ENCODE results near the gene TOE1.

DNA sequence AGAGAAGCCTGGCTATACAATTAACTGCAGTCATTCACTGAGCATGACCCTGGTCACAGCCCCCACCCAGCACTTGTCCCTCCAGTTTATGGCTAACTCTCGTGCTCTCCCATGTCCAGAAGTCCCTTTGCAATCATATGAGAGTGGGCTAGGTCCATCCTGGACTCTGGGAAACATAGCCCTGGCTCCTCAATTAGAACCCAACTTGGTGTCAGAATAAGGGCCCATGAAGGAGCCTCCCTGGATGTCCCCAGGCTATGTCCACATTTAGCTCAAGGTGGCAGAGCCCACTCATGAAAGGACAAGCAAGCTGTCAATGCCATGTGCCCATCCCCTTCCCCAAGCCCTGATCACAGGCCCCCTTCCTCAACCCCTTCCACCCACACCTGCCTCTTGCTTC lies 40.7 kb upstream of the TOE1 start:
- TF ChIP-seq, protein P1, sequence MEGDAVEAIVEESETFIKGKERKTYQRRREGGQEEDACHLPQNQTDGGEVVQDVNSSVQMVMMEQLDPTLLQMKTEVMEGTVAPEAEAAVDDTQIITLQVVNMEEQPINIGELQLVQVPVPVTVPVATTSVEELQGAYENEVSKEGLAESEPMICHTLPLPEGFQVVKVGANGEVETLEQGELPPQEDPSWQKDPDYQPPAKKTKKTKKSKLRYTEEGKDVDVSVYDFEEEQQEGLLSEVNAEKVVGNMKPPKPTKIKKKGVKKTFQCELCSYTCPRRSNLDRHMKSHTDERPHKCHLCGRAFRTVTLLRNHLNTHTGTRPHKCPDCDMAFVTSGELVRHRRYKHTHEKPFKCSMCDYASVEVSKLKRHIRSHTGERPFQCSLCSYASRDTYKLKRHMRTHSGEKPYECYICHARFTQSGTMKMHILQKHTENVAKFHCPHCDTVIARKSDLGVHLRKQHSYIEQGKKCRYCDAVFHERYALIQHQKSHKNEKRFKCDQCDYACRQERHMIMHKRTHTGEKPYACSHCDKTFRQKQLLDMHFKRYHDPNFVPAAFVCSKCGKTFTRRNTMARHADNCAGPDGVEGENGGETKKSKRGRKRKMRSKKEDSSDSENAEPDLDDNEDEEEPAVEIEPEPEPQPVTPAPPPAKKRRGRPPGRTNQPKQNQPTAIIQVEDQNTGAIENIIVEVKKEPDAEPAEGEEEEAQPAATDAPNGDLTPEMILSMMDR (IDR thresholded peaks at IDR 0.05) = no peak
- TF ChIP-seq POLR2A (IDR thresholded peaks at IDR 0.05) = no peak

Measured in heart left ventricle (tissue), 13 donors.